GM12864 (cell line): ENCODE data around the gene TTBK1.
A peak's percentile ranks its signal among the peaks of the same experiment; 100 is the strongest.

Experiments
- DNase-seq: peaks from one replicate; pipeline ENCODE4 v3.0.0-alpha.2; 2011; ENCODE audit warnings: low read depth
- H3K4me3 ChIP-seq: 2 replicates; pipeline ENCODE4 v1.5.1; 2011; ENCODE audit warnings: mild to moderate bottlenecking, low read depth, low read length, control low read depth
- CTCF ChIP-seq: IDR thresholded peaks from 2 replicates; pipeline ENCODE4 v1.5.1; 2011; ENCODE audit warnings: low read depth, mild to moderate bottlenecking, moderate library complexity, low read length, control low read depth, inconsistent platforms; ENCODE audit errors: missing control alignments

Gene TTBK1

GRCh38 chr6:43221046-43221972 lies 22.0 kb upstream of the TTBK1 start:
- DNase-seq, result no peak
- no peak for TF ChIP-seq CTCF
- no peak overlapping the region for H3K4me3 ChIP-seq

GRCh38 chr6:43222418-43223059 lies 20.7 kb upstream of the TTBK1 start:
- TF ChIP-seq CTCF, result no peak
- no peak overlapping the region for H3K4me3 ChIP-seq
- DNase-seq, result no peak

- H3K4me3 ChIP-seq, result no peak overlapping the region
- no peak for TF ChIP-seq CTCF
- DNase-seq, result no peak
Measured at GRCh38 chr6:43223175-43223574, 20.1 kb upstream of the TTBK1 start.

DNA sequence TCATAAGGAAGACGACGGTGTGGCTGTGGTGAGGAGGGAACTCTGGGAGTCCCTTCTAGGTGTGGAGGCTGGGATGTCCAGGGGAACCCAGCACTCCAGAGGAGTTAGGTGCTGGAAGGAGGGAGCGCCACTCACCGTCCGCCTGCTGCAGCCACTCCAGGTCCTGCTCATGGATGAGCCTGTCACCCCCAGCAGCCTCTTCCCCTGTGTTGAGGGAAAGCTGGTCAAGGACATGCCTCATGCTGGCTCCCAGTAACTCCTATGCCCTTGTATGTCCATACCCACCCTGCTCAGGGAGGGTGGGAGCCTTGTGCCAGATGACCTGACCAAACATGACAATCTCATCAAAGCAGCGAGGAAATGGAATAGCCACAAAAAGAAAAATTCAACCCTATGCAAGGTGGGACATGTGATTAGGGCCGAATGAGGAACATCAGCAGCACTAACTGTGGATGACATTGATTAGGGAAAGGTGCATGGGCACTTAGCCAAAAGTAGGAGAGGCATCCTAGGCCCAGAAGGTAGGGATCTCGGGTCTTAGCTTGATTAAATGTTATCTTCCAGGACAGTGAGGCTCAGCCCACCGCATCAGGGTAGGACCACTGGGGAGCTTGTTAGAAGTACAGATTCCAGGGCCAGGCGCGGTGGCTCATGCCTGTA lies 17.0 kb upstream of the TTBK1 start:
- no peak overlapping the region for H3K4me3 ChIP-seq
- DNase-seq, result no peak
- TF ChIP-seq CTCF, result no peak

- peak; percentile 82 for TF ChIP-seq CTCF
- DNase-seq, result no peak
- peak within 1 kb of the TSS; percentile 81 for H3K4me3 ChIP-seq
Measured at GRCh38 chr6:43228951-43229802, 14.1 kb upstream of the TTBK1 start, which contains the start of gene DNPH1. Gene DNPH1 (minus strand): TSS chr6:43229481. CDS start chr6:43229456, 25 bp downstream.
